Kidney epithelial cell (primary cell): ENCODE results near the gene EDNRA. TPM values are rescaled to one million over a fixed set of nuclear protein-coding genes. Genes with fewer than 3 reads are reported as not detected.

Experiments
- DNase-seq: peaks from one replicate; pipeline ENCODE4 v3.0.0-alpha.2; 2010; ENCODE audit warnings: low read depth
- H3K27me3 ChIP-seq: 2 replicates; pipeline ENCODE4 v1.6.0; 2011; ENCODE audit warnings: low read length; ENCODE audit not compliant: control insufficient read depth, insufficient read depth
- H3K36me3 ChIP-seq: 2 replicates; pipeline ENCODE4 v1.5.1; 2011; ENCODE audit warnings: low read length; ENCODE audit not compliant: control insufficient read depth, insufficient read depth
- H3K4me3 ChIP-seq: 2 replicates; pipeline ENCODE4 v1.5.1; 2011; ENCODE audit warnings: low read depth, mild to moderate bottlenecking, control low read depth, low read length
- CTCF ChIP-seq: IDR thresholded peaks from 2 replicates; pipeline ENCODE4 v1.5.1; 2011; ENCODE audit warnings: mild to moderate bottlenecking, moderate library complexity, low read length, control low read depth, inconsistent platforms; ENCODE audit not compliant: insufficient read depth, poor library complexity, severe bottlenecking
- total RNA-seq: library from RNA; depleted of rRNA; stranded (reverse); fragments of >200 nt; gene quantifications from 2 replicates; pipeline ENCODE4 v1.2.3, GENCODE V29; 2015

EDNRA gene
- total RNA-seq, 1 donor from 2014 or later, result 11.7 TPM

GRCh38 chr4:147543034-147543433 lies 62.1 kb downstream of the EDNRA start:
- Histone ChIP-seq H3K4me3 (no peak overlapping the region), H3K27me3 (no peaks in the 10 kb centered on the region), H3K36me3 (no peaks in the 10 kb centered on the region)
- no peak for TF ChIP-seq CTCF
- no peak for DNase-seq

- Histone ChIP-seq H3K36me3 (no peaks in the 10 kb centered on the region), H3K27me3 (no peaks in the 10 kb centered on the region), H3K4me3 (no peak overlapping the region)
- peak; percentile 14 for DNase-seq
- no peak for TF ChIP-seq CTCF
Observed at GRCh38 chr4:147546349-147546748, 65.5 kb downstream of the EDNRA start.

- no peak overlapping the region for H3K4me3 ChIP-seq
- H3K36me3 ChIP-seq, result no peaks in the 10 kb centered on the region
- TF ChIP-seq CTCF, result no peak
- DNase-seq, result peak; percentile 31
- H3K27me3 ChIP-seq, result no peaks in the 10 kb centered on the region
Observed at GRCh38 chr4:147547314-147548056, 66.6 kb downstream of the EDNRA start.

GRCh38 chr4:147548256-147548655 lies 67.4 kb downstream of the EDNRA start:
- TF ChIP-seq CTCF, result no peak
- DNase-seq, result no peak
- Histone ChIP-seq H3K36me3 (no peaks in the 10 kb centered on the region), H3K27me3 (no peaks in the 10 kb centered on the region), H3K4me3 (no peak overlapping the region)

- H3K36me3 ChIP-seq, result no peaks in the 10 kb centered on the region
- H3K27me3 ChIP-seq, result no peaks in the 10 kb centered on the region
- no peak for TF ChIP-seq CTCF
- H3K4me3 ChIP-seq, result no peak overlapping the region
- peak; percentile 43 for DNase-seq
Observed at GRCh38 chr4:147550626-147551246, 69.8 kb downstream of the EDNRA start.
